CD4-positive, alpha-beta T cell (primary cell): Measurements from ENCODE around the gene CRLF3. TPM values are rescaled to one million over a fixed set of nuclear protein-coding genes. Genes with fewer than 3 reads are reported as not detected.

Source experiments
- ATAC-seq: fragments of 200-7000 bp; cut with Tn5 transposase; one replicate; pipeline ENCODE4 v1.10.0; 2022; ENCODE audit warnings: mild to moderate bottlenecking; ENCODE audit not compliant: poor library complexity
- CTCF ChIA-PET: fragments of 350-600 bp; sonication (Branson Sonifier 250); formaldehyde crosslinking; loops from one replicate; lab custom pipeline; 2021; ENCODE audit warnings: antibody characterized with exemption, inconsistent platforms; lab: Charles Lee
- POLR2A ChIA-PET: fragments of 350-600 bp; sonication (Branson Sonifier 250); formaldehyde crosslinking; loops from one replicate; lab custom pipeline; 2021; ENCODE audit warnings: antibody characterized with exemption, inconsistent platforms; lab: Charles Lee
- DNase-seq, 14 experiments: peaks; one replicate each; pipeline ENCODE4 v3.0.0-alpha.2; 2013 to 2020; ENCODE audit warnings: mixed read lengths in 2 of 14
- H3K27ac ChIP-seq, 2 donors: one replicate each; pipeline versions ENCODE4 v1.5.1 to v1.7.0; 2013; ENCODE audit warnings: low read length in 2 of 2, low read depth in 1 of 2, mild to moderate bottlenecking in 1 of 2
- H3K27me3 ChIP-seq, 2 experiments: 1 replicate in 1 of 2; 2 replicates in 1 of 2; pipeline versions ENCODE4 v1.6.1 to v1.7.0; 2013; ENCODE audit warnings: low read length in 2 of 2, control low read depth in 1 of 2, mild to moderate bottlenecking in 1 of 2, moderate library complexity in 1 of 2; ENCODE audit not compliant: insufficient read depth in 2 of 2, control insufficient read depth in 1 of 2
- H3K36me3 ChIP-seq: one replicate; pipeline ENCODE4 v1.6.1; 2013; ENCODE audit warnings: low read length, control low read depth; ENCODE audit not compliant: insufficient read depth
- H3K4me1 ChIP-seq: one replicate; pipeline ENCODE4 v1.6.1; 2013; ENCODE audit warnings: low read length, control low read depth; ENCODE audit not compliant: insufficient read depth
- H3K4me3 ChIP-seq: one replicate; pipeline ENCODE4 v1.5.1; 2013; ENCODE audit warnings: mild to moderate bottlenecking, low read length, moderate library complexity
- H3K9me3 ChIP-seq, 2 experiments: 1 replicate in 1 of 2; 2 replicates in 1 of 2; pipeline versions ENCODE4 v1.6.1 to v1.7.0; 2013; ENCODE audit warnings: low read length in 2 of 2, mild to moderate bottlenecking in 2 of 2, control low read depth in 1 of 2, moderate library complexity in 1 of 2; ENCODE audit not compliant: control insufficient read depth in 1 of 2, insufficient read depth in 1 of 2
- H3K27ac Mint-ChIP-seq: one replicate; pipeline ENCODE4 v1.8.0; 2020; ENCODE audit warnings: mixed read lengths
- H3K27me3 Mint-ChIP-seq: one replicate; pipeline ENCODE4 v1.8.0; 2021; ENCODE audit warnings: mixed read lengths
- H3K36me3 Mint-ChIP-seq: one replicate; pipeline ENCODE4 v1.8.0; 2021; ENCODE audit warnings: low read depth, mixed read lengths
- H3K4me1 Mint-ChIP-seq: one replicate; pipeline ENCODE4 v1.8.0; 2021; ENCODE audit warnings: low read depth, mixed read lengths
- H3K4me3 Mint-ChIP-seq: one replicate; pipeline ENCODE4 v1.8.0; 2020; ENCODE audit warnings: mild to moderate bottlenecking, mixed read lengths
- H3K9me3 Mint-ChIP-seq: one replicate; pipeline ENCODE4 v1.8.0; 2020; ENCODE audit warnings: mixed read lengths
- intact Hi-C, 2 experiments: fragments of 100-400 bp; cut with DNase I in 1 of 2; cut with micrococcal nuclease in 1 of 2; formaldehyde crosslinking; loops; one replicate each; pipeline versions ENCODE4 v1.15.1 to v1.9.0; 2023 to 2025; cut with DNase I, micrococcal nuclease
- total RNA-seq, 174 experiments: library from RNA in 2 of 174; stranded (reverse) in 2 of 174; gene quantifications; one replicate each; pipeline ENCODE4 v1.2.3 and lab custom pipeline; 2021 to 2026
- TF ChIP-seq, protein P1 (sequence below): fragments of 200-600 bp; IDR thresholded peaks from one replicate; pipeline ENCODE4 v1.8.0; 2022; ENCODE audit warnings: antibody characterized with exemption, mild to moderate bottlenecking

Gene CRLF3
- total RNA-seq, 2 experiments from 2014 or later: 60.9 to 62.9 TPM

DNA sequence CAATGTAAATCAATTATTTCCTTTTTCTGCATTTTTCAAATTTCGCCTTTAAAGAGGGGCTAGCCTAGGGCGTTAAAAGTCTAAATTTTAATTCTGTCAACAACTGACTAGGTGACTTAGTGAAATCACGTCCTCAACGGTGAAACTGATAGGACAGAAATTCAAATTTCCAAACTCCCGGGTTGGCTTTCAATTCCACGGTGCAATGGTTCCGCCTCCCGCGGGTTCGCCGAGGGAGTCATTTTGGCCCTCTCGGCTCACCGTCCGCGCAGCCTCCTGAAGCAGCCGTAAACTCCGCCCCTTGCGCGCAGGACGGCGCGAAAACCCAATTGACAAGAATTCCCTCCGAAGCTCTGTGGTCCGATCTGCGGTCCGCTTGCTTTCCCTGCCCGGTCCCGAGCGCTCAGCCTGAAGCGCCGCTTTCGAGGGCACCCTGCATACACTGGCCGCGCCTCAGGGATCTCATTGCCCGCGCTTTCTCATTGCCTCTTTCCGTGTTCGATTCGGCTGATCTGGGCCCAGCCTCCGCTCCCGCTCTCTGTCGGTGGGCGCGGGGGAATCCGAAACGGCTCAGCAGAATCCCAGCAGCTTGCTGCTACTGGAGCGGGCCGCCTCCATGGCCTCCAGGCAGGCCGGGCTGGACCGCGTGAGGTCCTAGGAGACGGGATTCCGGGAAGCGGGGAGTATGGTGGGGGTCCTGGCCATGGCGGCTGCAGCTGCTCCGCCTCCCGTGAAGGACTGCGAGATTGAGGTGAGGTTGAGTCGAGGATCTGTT is 7.4 kb upstream of the CRLF3 start, which contains the start of gene ATAD5:
Gene ATAD5 (plus strand): TSS at position 304 of the 775 bp plus-strand sequence. CDS start 382 bp downstream, at position 686.
- H3K27ac Mint-ChIP-seq: peak within 1 kb of the TSS; percentile 86
- DNase-seq: peak; percentile 76 to 94 (median 83)
- intact Hi-C loops: loop anchor here in 1 of 2 experiments (5.0 kb wide), 1 partner anchor 75 kb away; the partner anchor contains the start of gene TEFM
- H3K36me3 Mint-ChIP-seq: peaks cover 13% of the 10 kb centered on the region
- no peaks in the 10 kb centered on the region for H3K27me3 Mint-ChIP-seq
- H3K4me3 Mint-ChIP-seq: peak within 1 kb of the TSS; percentile 100
- Histone ChIP-seq H3K27ac (peak within 1 kb of the TSS in 1 of 2 donors; percentile 9), H3K9me3 (no peaks in the 10 kb centered on the region), H3K4me3 (peak within 1 kb of the TSS; percentile 76), H3K27me3 (no peaks in the 10 kb centered on the region), H3K4me1 (peaks cover 16% of the 10 kb centered on the region), H3K36me3 (no peaks in the 10 kb centered on the region)
- ChIA-PET POLR2A (interaction anchor here (1.1 to 3.3 kb wide), 3 partner anchors 23 to 354 kb away, joined by 3 to 15 read pairs (median 5); partner anchors contain the start of gene GOSR1), CTCF (interaction anchor here (1.3 to 2.1 kb wide), 4 partner anchors 20 to 113 kb away, joined by 3 to 5 read pairs (median 4); no protein-coding TSS in a partner anchor)
- H3K4me1 Mint-ChIP-seq: peaks cover 30% of the 10 kb centered on the region
- H3K9me3 Mint-ChIP-seq: no peaks in the 10 kb centered on the region
- TF ChIP-seq, protein P1, sequence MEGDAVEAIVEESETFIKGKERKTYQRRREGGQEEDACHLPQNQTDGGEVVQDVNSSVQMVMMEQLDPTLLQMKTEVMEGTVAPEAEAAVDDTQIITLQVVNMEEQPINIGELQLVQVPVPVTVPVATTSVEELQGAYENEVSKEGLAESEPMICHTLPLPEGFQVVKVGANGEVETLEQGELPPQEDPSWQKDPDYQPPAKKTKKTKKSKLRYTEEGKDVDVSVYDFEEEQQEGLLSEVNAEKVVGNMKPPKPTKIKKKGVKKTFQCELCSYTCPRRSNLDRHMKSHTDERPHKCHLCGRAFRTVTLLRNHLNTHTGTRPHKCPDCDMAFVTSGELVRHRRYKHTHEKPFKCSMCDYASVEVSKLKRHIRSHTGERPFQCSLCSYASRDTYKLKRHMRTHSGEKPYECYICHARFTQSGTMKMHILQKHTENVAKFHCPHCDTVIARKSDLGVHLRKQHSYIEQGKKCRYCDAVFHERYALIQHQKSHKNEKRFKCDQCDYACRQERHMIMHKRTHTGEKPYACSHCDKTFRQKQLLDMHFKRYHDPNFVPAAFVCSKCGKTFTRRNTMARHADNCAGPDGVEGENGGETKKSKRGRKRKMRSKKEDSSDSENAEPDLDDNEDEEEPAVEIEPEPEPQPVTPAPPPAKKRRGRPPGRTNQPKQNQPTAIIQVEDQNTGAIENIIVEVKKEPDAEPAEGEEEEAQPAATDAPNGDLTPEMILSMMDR: no peak
- ATAC-seq: peak; percentile 98

DNA sequence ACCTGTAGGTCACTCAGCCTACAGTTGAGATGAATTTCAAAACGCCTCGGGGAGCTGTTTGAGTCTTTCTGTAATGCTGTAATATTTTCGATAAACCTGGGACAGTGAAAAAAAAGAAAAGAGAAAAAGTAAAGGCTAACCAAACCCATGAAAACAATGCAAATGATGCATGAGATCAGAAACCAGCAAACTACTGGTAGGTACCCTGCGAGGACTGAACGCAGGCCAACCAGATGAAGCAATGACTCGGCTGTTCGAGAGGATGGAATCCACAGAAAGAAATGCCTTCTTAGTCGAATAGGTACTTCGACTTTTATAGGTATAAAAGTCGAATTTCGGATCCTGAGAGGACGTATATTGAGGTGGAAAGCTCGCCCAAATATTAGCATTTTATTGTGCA is 6.8 kb upstream of the CRLF3 start:
- DNase-seq: peak in 2 of 14 experiments; percentile 28 to 46
- Mint-ChIP-seq H3K4me1 (peaks cover 30% of the 10 kb centered on the region), H3K27ac (peak overlapping the region; percentile 86), H3K9me3 (no peaks in the 10 kb centered on the region), H3K36me3 (peaks cover 13% of the 10 kb centered on the region), H3K27me3 (no peaks in the 10 kb centered on the region), H3K4me3 (peak overlapping the region; percentile 100)
- ChIA-PET POLR2A (interaction anchor here (1.1 to 3.3 kb wide), 3 partner anchors 22 to 354 kb away, joined by 3 to 15 read pairs (median 5); partner anchors contain the start of gene GOSR1), CTCF (interaction anchor here (1.3 to 2.1 kb wide), 3 partner anchors 22 to 112 kb away, joined by 3 to 5 read pairs (median 4); no protein-coding TSS in a partner anchor)
- ATAC-seq: peak; percentile 37
- TF ChIP-seq, protein P1: no peak
- intact Hi-C loops: loop anchor here in 1 of 2 experiments (5.0 kb wide), 1 partner anchor 76 kb away; the partner anchor contains the start of gene TEFM
- Histone ChIP-seq H3K4me3 (peak overlapping the region; percentile 76), H3K27me3 (no peaks in the 10 kb centered on the region), H3K27ac (peak overlapping the region in 1 of 2 donors; percentile 9), H3K36me3 (no peaks in the 10 kb centered on the region), H3K4me1 (peaks cover 16% of the 10 kb centered on the region), H3K9me3 (no peaks in the 10 kb centered on the region)

DNA sequence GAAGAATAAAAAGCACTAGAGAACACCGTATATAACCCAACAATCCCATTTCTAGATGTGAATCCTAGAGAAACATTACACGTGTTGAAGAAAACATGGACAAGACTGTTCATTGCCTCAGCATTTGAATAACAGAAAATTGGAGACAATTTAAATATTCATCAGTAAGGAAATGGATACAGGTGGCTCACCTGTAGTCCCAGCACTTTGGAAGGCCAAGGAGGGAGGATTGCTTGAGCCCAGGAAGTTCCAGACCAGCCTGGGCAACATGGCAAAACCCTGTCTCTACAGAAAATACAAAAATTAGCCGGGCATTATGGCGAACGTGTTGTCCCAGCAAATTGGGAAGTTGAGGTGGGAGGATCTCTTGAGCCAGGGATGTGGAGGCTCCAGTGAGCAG is 4.5 kb upstream of the CRLF3 start:
- POLR2A ChIA-PET: no interaction called here
- Histone ChIP-seq H3K27ac (no peak overlapping the region), H3K4me3 (no peak overlapping the region), H3K27me3 (no peaks in the 10 kb centered on the region), H3K4me1 (peaks cover 30% of the 10 kb centered on the region), H3K36me3 (no peaks in the 10 kb centered on the region), H3K9me3 (no peaks in the 10 kb centered on the region)
- H3K27me3 Mint-ChIP-seq: no peaks in the 10 kb centered on the region
- H3K4me3 Mint-ChIP-seq: peak overlapping the region; percentile 75
- CTCF ChIA-PET: no interaction called here
- peaks cover 12% of the 10 kb centered on the region for H3K36me3 Mint-ChIP-seq
- no peak overlapping the region for H3K27ac Mint-ChIP-seq
- ATAC-seq (no peak), DNase-seq (no peak)
- H3K4me1 Mint-ChIP-seq: peaks cover 38% of the 10 kb centered on the region
- intact Hi-C loops: loop anchor here (5.0 to 10.0 kb wide), 5 partner anchors 112 to 714 kb away; partner anchors contain the start of genes EVI2B (in 2 of the 2), CPD (in 1 of the 2) and NSRP1 (in 1 of the 2)
- TF ChIP-seq, protein P1: no peak
- H3K9me3 Mint-ChIP-seq: no peaks in the 10 kb centered on the region
